T-helper 2 cell treated with Interferon-gamma antibody and Interleukin-4, amounts not matched to agents 5 μg/mL and 100 μg/mL, for 36 hours (primary cell): ENCODE results near the gene GGTLC3.
"Not testable (repeated sequence)": the region's sequence is repeated elsewhere in the genome, so short reads cannot be mapped to it uniquely, and the experiment has no call there.

Source experiments
- DNase-seq: peaks from one replicate; pipeline ENCODE4 v3.0.0; 2021; ENCODE audit warnings: low spot score
- H3K27ac Mint-ChIP-seq: one replicate; pipeline ENCODE4 v1.8.0; 2021; ENCODE audit warnings: mild to moderate bottlenecking, mixed read lengths
- H3K27me3 Mint-ChIP-seq: one replicate; pipeline ENCODE4 v1.8.0; 2021; ENCODE audit warnings: low read depth, mixed read lengths
- H3K36me3 Mint-ChIP-seq: one replicate; pipeline ENCODE4 v1.8.0; 2021; ENCODE audit warnings: low read depth, mixed read lengths
- H3K4me1 Mint-ChIP-seq: one replicate; pipeline ENCODE4 v1.8.0; 2021; ENCODE audit warnings: low read depth, mixed read lengths
- H3K4me3 Mint-ChIP-seq: one replicate; pipeline ENCODE4 v1.8.0; 2022; ENCODE audit warnings: mild to moderate bottlenecking, moderate library complexity, mixed read lengths
- H3K9me3 Mint-ChIP-seq: one replicate; pipeline ENCODE4 v1.8.0; 2021; ENCODE audit warnings: mixed read lengths

GGTLC3 gene

GRCh38 chr22:18518061-18518460 is at the start of gene GGTLC3:
GGTLC3 (minus strand) TSS chr22:18518161; CDS start chr22:18517897, 264 bp downstream.
- not testable (repeated sequence) for H3K4me3 Mint-ChIP-seq, H3K9me3 Mint-ChIP-seq, DNase-seq, H3K4me1 Mint-ChIP-seq, H3K27ac Mint-ChIP-seq, H3K36me3 Mint-ChIP-seq, H3K27me3 Mint-ChIP-seq

- not testable (repeated sequence) for H3K4me1 Mint-ChIP-seq, H3K27me3 Mint-ChIP-seq, H3K9me3 Mint-ChIP-seq, H3K27ac Mint-ChIP-seq, H3K36me3 Mint-ChIP-seq, H3K4me3 Mint-ChIP-seq, DNase-seq
Measured at GRCh38 chr22:18560099-18560974, 42.4 kb upstream of the GGTLC3 start.

GRCh38 chr22:18558939-18559338 is 41.0 kb upstream of the GGTLC3 start:
- H3K4me1 Mint-ChIP-seq, H3K9me3 Mint-ChIP-seq, DNase-seq, H3K4me3 Mint-ChIP-seq, H3K36me3 Mint-ChIP-seq, H3K27me3 Mint-ChIP-seq, H3K27ac Mint-ChIP-seq: not testable (repeated sequence)

- H3K9me3 Mint-ChIP-seq, H3K4me3 Mint-ChIP-seq: not testable (repeated sequence)
Measured at GRCh38 chr22:18558516-18558915, 40.6 kb upstream of the GGTLC3 start.

GRCh38 chr22:18554280-18555256 is 36.6 kb upstream of the GGTLC3 start:
- not testable (repeated sequence) for H3K36me3 Mint-ChIP-seq, H3K4me3 Mint-ChIP-seq, H3K4me1 Mint-ChIP-seq, H3K9me3 Mint-ChIP-seq, H3K27ac Mint-ChIP-seq, DNase-seq, H3K27me3 Mint-ChIP-seq

More at GRCh38 chr22:18558516-18558915, 40.6 kb upstream of the GGTLC3 start:
- not testable (repeated sequence) for H3K4me1 Mint-ChIP-seq, H3K27ac Mint-ChIP-seq, DNase-seq, H3K27me3 Mint-ChIP-seq, H3K36me3 Mint-ChIP-seq

- H3K4me3 Mint-ChIP-seq, DNase-seq, H3K4me1 Mint-ChIP-seq, H3K36me3 Mint-ChIP-seq, H3K27ac Mint-ChIP-seq, H3K9me3 Mint-ChIP-seq, H3K27me3 Mint-ChIP-seq: not testable (repeated sequence)
Measured at GRCh38 chr22:18552839-18553597, 35.1 kb upstream of the GGTLC3 start.

- H3K27me3 Mint-ChIP-seq, H3K9me3 Mint-ChIP-seq, H3K4me1 Mint-ChIP-seq, H3K36me3 Mint-ChIP-seq, H3K4me3 Mint-ChIP-seq, DNase-seq, H3K27ac Mint-ChIP-seq: not testable (repeated sequence)
Measured at GRCh38 chr22:18551046-18551445, 33.1 kb upstream of the GGTLC3 start.

GRCh38 chr22:18549458-18550179 is 31.7 kb upstream of the GGTLC3 start:
- H3K27me3 Mint-ChIP-seq, H3K9me3 Mint-ChIP-seq, H3K36me3 Mint-ChIP-seq, H3K4me3 Mint-ChIP-seq, DNase-seq, H3K4me1 Mint-ChIP-seq, H3K27ac Mint-ChIP-seq: not testable (repeated sequence)

GRCh38 chr22:18544615-18545014 is 26.7 kb upstream of the GGTLC3 start:
- H3K36me3 Mint-ChIP-seq, H3K27me3 Mint-ChIP-seq, H3K27ac Mint-ChIP-seq, DNase-seq, H3K4me1 Mint-ChIP-seq, H3K9me3 Mint-ChIP-seq, H3K4me3 Mint-ChIP-seq: not testable (repeated sequence)

- H3K9me3 Mint-ChIP-seq, H3K36me3 Mint-ChIP-seq, H3K27me3 Mint-ChIP-seq, DNase-seq, H3K4me3 Mint-ChIP-seq, H3K4me1 Mint-ChIP-seq, H3K27ac Mint-ChIP-seq: not testable (repeated sequence)
Measured at GRCh38 chr22:18543400-18543799, 25.4 kb upstream of the GGTLC3 start.

GRCh38 chr22:18539994-18540393 is 22.0 kb upstream of the GGTLC3 start:
- not testable (repeated sequence) for H3K27me3 Mint-ChIP-seq, H3K27ac Mint-ChIP-seq, H3K4me3 Mint-ChIP-seq, H3K4me1 Mint-ChIP-seq, H3K36me3 Mint-ChIP-seq, DNase-seq, H3K9me3 Mint-ChIP-seq

GRCh38 chr22:18534315-18534714 is 16.4 kb upstream of the GGTLC3 start:
- not testable (repeated sequence) for H3K9me3 Mint-ChIP-seq, H3K36me3 Mint-ChIP-seq, H3K4me3 Mint-ChIP-seq, H3K27ac Mint-ChIP-seq, DNase-seq, H3K27me3 Mint-ChIP-seq, H3K4me1 Mint-ChIP-seq

- not testable (repeated sequence) for H3K27ac Mint-ChIP-seq, H3K36me3 Mint-ChIP-seq, H3K4me3 Mint-ChIP-seq, H3K4me1 Mint-ChIP-seq, H3K27me3 Mint-ChIP-seq, DNase-seq, H3K9me3 Mint-ChIP-seq
Measured at GRCh38 chr22:18533633-18534032, 15.7 kb upstream of the GGTLC3 start.
